ENCODE data around the gene NUDCD3.

Gene NUDCD3

DNA sequence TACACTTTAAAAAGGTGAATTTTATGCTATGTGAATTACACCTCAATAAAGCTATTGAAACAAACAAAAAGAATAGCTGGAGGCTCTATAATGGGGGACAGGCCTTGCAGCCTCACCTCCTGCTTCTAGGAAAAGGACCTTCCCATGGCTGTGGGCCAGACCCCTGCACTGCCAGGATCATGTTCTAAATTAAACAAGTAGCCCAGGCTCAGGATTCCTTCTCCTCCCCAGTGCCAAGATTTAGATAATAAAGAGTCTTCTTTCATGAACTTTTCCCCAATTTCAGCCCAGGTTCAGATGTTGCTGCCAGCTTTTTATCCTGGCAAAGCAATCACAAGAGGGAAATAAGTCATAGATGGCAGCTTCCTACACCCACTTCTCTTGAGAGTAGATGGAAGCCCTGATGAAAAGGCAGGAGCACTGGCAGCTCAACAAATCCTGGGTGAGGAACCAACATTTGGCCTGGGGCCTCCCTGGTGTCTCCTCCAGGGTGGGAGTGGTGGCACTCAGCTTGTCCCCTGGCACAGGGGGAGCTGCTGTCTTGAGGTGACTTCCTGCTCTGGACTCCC is 142.8 kb downstream of the NUDCD3 start:
- H3K36me3 ChIP-seq = no peaks in the 10 kb centered on the region
- no peaks in the 10 kb centered on the region for H3K4me1 ChIP-seq
- no peaks in the 10 kb centered on the region for H3K9me3 ChIP-seq
- H3K27me3 ChIP-seq = no peaks in the 10 kb centered on the region
- TF ChIP-seq CTCF (IDR thresholded peaks at IDR 0.05; ENCODE audit: low read depth, low read length) = no peak
- no peak for DNase-seq
- H3K4me3 ChIP-seq (ENCODE audit: low read depth, low read length) = no peak overlapping the region

DNA sequence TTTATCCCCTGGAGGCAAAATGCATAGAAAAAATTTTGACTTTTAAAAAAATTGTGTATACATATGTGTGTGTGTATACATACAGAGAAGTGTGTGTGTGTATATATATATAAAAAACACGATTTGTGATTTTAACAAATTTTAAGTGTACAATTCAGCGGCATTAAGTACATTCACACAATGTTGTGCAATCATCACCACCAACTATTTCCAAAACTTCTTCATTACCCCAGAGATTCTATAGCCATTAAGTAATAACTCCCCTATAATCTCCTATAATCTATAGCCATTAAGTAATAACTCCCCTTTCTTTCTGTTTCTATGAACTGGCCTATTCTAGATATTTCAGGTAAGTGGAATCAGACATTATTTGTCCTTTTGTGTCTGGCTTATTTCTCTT is 144.4 kb downstream of the NUDCD3 start:
- H3K27me3 ChIP-seq = no peaks in the 10 kb centered on the region
- H3K9me3 ChIP-seq = no peaks in the 10 kb centered on the region
- no peak for TF ChIP-seq CTCF (IDR thresholded peaks at IDR 0.05; ENCODE audit: low read depth, low read length)
- no peaks in the 10 kb centered on the region for H3K36me3 ChIP-seq
- no peak for DNase-seq
- H3K4me1 ChIP-seq = no peaks in the 10 kb centered on the region
- H3K4me3 ChIP-seq (ENCODE audit: low read depth, low read length) = no peak overlapping the region

DNA sequence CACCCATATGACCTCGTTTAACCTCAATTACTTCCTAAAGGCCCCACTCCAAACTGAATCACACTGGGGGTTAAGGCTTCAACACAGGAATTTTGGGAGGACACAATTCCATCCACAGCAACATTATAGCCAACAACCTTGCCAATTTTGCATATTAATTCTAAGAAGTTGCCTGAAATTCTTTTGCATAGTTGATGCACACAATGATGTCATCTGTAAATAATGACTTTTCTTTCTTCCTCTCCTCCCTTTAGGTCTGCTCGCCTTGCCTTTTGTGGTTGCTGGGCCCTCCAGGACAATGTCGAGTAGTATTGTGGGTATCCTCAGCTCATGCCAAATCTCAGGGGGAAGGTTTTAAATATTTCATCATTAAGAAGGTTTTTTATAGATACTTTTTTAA is 149.1 kb downstream of the NUDCD3 start:
- TF ChIP-seq CTCF (IDR thresholded peaks at IDR 0.05; ENCODE audit: low read depth, low read length) = no peak
- no peaks in the 10 kb centered on the region for H3K4me1 ChIP-seq
- H3K27me3 ChIP-seq = no peaks in the 10 kb centered on the region
- no peaks in the 10 kb centered on the region for H3K9me3 ChIP-seq
- no peaks in the 10 kb centered on the region for H3K36me3 ChIP-seq
- no peak overlapping the region for H3K4me3 ChIP-seq (ENCODE audit: low read depth, low read length)
- no peak for DNase-seq

DNA sequence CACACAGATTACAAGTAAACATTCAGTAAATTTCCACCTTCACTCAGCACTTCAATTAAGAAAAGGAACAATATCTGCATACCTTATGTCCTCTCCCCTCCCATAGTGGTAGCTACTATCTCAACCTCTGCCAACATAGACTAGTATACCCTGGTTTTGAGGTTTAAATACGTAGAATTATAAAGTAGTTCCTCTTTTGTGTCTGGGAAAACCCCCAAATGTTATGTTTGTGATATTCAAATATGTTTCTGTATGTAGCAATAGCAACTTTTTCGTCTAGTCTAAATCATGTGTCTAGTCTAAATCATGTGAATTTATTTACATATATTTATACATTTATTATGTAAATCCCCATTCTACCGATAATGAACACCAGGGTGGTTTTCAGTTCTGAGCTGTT is 151.9 kb downstream of the NUDCD3 start:
- no peak for TF ChIP-seq CTCF (IDR thresholded peaks at IDR 0.05; ENCODE audit: low read depth, low read length)
- Histone ChIP-seq H3K4me1 (no peaks in the 10 kb centered on the region), H3K36me3 (no peaks in the 10 kb centered on the region), H3K9me3 (no peaks in the 10 kb centered on the region), H3K4me3 (ENCODE audit: low read depth, low read length) (no peak overlapping the region), H3K27me3 (no peaks in the 10 kb centered on the region)
- DNase-seq = no peak

- TF ChIP-seq CTCF (IDR thresholded peaks at IDR 0.05; ENCODE audit: low read depth, low read length) = no peak
- Histone ChIP-seq H3K9me3 (no peaks in the 10 kb centered on the region), H3K4me1 (no peaks in the 10 kb centered on the region), H3K36me3 (no peaks in the 10 kb centered on the region), H3K4me3 (ENCODE audit: low read depth, low read length) (no peak overlapping the region), H3K27me3 (no peaks in the 10 kb centered on the region)
- DNase-seq = no peak
These were observed 154.0 kb downstream of the NUDCD3 start for GRCh38 chr7:44336491-44336890.

DNA sequence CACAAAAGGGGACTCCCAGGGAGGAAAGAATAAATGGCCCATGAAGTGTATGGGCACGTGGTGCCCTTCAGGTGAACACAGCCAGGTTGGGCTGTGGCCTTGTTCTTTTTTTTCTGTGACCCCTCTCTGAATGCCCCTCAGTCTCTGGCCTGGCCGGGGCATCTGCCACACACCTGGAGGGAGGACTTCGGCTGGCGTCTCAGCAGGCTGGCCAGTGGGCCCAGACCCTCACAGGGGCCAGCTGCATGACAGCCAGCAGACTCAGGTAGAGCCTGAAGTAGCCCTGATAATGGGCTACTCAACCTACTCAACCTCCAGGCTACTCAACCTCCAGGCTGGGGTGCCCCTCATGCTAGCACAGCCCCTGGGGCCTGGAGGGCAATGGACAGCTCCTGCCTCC is 155.3 kb downstream of the NUDCD3 start:
- TF ChIP-seq CTCF (IDR thresholded peaks at IDR 0.05; ENCODE audit: low read depth, low read length) = no peak
- no peaks in the 10 kb centered on the region for H3K9me3 ChIP-seq
- no peak for DNase-seq
- no peaks in the 10 kb centered on the region for H3K4me1 ChIP-seq
- no peak overlapping the region for H3K4me3 ChIP-seq (ENCODE audit: low read depth, low read length)
- H3K36me3 ChIP-seq = no peaks in the 10 kb centered on the region
- no peaks in the 10 kb centered on the region for H3K27me3 ChIP-seq

Measured in BE2C (cell line).